ENCODE data around the gene RARG. TPM values are rescaled to one million over a fixed set of nuclear protein-coding genes. Genes with fewer than 3 reads are reported as not detected.

Gene RARG
- total RNA-seq, 4 donors from 2014 or later: 15.6 to 26.6 (median 22.9) TPM

DNA sequence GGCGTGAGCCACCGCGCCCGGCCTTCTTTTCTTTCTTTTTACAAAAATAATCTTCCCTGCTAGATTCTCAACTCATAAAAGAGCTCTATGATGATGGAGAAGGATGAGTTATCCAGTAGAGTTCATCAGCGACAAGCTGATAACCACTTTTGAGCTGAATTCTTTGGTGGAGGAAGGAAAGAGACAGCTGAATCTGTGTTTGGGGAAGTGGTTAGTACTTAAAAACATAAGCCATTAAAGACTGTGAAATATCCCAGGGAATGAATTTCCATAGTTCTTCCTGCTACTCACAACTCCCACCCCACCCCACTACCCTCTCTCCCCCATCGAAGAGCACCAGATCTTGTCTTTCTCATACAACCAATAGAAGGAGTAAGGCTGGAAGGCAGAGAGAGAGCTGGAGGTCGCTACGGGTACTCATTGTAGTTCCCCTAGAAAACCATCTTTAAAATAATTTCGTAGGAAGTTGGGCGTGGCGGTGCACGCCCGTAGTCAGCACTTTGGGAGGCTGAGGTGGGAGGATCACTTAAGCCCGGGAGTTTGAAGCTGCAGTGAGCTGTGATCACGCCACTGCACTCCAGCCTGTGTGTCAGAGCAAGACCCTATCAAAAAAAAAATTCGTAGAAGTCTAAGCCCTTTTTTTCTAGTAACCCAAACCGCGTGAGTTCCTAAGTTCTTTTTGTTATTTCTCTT is 35.4 kb upstream of the RARG start:
- WGBS, 2 donors (ENCODE audit: low coverage in 1 of 2): 26 to 44% methylated on average over 10 to 17 of the region's 18 CpGs
- H3K36me3 ChIP-seq: no peaks in the 10 kb centered on the region
- peak; percentile 14 for ATAC-seq

DNA sequence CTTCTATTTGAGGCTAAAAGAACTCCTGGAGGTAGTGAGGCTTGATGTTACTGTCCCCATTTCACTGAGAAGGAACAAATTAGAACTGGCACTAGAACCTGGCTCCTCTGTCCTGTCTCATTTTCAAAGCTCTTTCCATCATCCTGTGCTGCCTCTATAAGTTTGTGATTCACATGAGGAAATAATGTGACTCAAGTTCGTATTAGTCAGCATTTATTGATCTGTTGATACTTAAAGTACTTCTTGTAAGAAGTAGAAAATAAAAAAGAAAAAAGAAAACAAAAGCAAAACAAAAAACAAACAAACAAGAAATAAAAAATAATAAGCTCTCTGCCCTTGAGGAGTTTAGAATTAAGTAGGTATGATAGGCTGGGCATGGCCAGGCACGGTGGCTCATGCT is 33.8 kb upstream of the RARG start:
- H3K9me3 ChIP-seq: no peaks in the 10 kb centered on the region
- no peak for ATAC-seq
- TF ChIP-seq POLR2AphosphoS5 (IDR thresholded peaks at IDR 0.05) (no peak), EP300 (IDR thresholded peaks at IDR 0.05) (no peak), POLR2A (IDR thresholded peaks at IDR 0.05) (no peak)
- TF ChIP-seq, protein P1, sequence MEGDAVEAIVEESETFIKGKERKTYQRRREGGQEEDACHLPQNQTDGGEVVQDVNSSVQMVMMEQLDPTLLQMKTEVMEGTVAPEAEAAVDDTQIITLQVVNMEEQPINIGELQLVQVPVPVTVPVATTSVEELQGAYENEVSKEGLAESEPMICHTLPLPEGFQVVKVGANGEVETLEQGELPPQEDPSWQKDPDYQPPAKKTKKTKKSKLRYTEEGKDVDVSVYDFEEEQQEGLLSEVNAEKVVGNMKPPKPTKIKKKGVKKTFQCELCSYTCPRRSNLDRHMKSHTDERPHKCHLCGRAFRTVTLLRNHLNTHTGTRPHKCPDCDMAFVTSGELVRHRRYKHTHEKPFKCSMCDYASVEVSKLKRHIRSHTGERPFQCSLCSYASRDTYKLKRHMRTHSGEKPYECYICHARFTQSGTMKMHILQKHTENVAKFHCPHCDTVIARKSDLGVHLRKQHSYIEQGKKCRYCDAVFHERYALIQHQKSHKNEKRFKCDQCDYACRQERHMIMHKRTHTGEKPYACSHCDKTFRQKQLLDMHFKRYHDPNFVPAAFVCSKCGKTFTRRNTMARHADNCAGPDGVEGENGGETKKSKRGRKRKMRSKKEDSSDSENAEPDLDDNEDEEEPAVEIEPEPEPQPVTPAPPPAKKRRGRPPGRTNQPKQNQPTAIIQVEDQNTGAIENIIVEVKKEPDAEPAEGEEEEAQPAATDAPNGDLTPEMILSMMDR (IDR thresholded peaks at IDR 0.05): no peak
- H3K27me3 ChIP-seq: no peaks in the 10 kb centered on the region
- no peaks in the 10 kb centered on the region for H3K36me3 ChIP-seq
- H3K27ac ChIP-seq: no peak overlapping the region
- no peak overlapping the region for H3K4me3 ChIP-seq
- 71 to 84% methylated on average over 1 to 2 of the region's 2 CpGs for WGBS, 2 donors (ENCODE audit: low coverage in 1 of 2)
- H3K4me1 ChIP-seq: peaks cover 0 to 11% (median 0%) of the 10 kb centered on the region in 3 donors

More for the DNA sequence above, 35.4 kb upstream of the RARG start:
- H3K4me1 ChIP-seq: peaks cover 0 to 11% (median 0%) of the 10 kb centered on the region in 3 donors
- H3K9me3 ChIP-seq: no peaks in the 10 kb centered on the region
- peak overlapping the region in 3 of 4 donors; percentile 7 to 66 (median 36) for H3K27ac ChIP-seq
- peak overlapping the region; percentile 50 to 65 for H3K4me3 ChIP-seq
- TF ChIP-seq POLR2AphosphoS5 (IDR thresholded peaks at IDR 0.05): no peak
- TF ChIP-seq, protein P1 (IDR thresholded peaks at IDR 0.05): no peak
- TF ChIP-seq POLR2A (IDR thresholded peaks at IDR 0.05): no peak
- no peak for TF ChIP-seq EP300 (IDR thresholded peaks at IDR 0.05)
- H3K27me3 ChIP-seq: no peaks in the 10 kb centered on the region

DNA sequence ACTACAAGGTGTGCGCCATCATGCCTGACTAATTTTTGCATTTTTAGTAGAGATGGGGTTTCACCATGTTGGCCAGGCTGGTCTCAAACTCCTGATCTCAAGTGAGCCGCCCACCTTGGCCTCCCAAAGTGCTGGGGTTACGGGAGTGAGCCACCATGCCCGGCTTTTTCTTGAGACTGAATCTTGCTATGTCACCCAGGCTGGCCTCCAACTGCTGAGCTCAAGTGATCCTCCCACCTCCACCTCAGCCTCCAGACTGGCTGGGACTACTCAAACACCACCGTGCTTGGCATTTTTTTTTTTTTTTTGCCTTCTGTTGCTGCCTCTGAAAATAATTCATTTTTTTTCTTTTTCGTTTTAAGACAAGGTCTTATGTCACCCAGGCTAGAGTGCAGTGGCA is 27.9 kb upstream of the RARG start:
- Histone ChIP-seq H3K27me3 (no peaks in the 10 kb centered on the region), H3K4me1 (no peaks in the 10 kb centered on the region), H3K27ac (no peak overlapping the region), H3K36me3 (peaks cover 0 to 10% of the 10 kb centered on the region in 2 donors), H3K4me3 (no peak overlapping the region), H3K9me3 (no peaks in the 10 kb centered on the region)
- no peak for TF ChIP-seq EP300 (IDR thresholded peaks at IDR 0.05)
- TF ChIP-seq, protein P1 (IDR thresholded peaks at IDR 0.05): no peak
- no peak for TF ChIP-seq POLR2A (IDR thresholded peaks at IDR 0.05)
- TF ChIP-seq POLR2AphosphoS5 (IDR thresholded peaks at IDR 0.05): no peak
- ATAC-seq: no peak
- WGBS, 2 donors (ENCODE audit: low coverage in 1 of 2): 63 to 89% methylated on average over 3 of the region's 6 CpGs

DNA sequence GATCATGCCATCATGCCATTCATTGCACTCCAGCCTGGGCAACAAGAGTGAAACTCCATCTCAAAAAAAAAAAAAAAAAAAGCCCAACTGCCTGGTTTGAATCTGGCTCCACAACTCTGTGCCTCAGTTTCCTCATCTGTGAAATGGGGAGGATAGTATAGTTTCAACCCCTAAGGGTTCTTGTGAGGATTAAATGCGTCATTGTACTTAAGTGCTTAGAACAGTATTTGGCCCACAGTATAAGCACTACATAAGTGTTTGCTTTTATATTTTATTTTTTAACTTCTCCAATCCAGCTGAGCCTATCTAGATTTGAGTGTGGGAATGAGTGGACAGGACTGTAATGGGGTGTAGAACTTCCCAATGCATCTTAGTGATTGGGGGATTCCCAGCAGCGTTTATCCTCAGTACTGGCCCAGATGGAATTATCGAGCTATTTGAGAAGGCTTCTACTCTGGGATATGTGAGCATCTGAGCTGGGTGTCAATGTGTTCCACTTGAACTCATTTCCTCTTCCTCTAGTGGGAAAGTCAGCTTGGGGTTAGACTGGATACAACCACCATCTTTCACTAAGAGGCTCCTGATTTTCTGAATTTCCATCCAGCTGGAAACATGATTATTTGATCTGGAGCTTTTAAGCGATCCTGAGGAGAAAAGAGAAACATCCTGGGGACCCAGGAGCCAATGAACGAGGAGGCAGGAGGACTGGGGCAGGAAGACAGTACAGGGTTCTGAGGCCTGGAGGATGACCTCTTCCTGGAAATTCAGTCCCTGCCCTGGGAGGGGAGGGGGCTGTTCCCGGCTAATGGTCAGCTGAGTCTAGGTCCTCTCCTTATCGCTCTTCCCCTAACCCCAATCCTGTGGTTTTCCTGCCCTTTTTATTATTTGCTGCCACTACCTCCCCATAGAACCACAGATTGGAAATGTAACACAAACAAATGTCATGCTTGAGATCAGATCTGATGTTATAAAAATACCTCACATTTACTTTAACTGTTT is 26.8 kb upstream of the RARG start:
- no peak for TF ChIP-seq POLR2A (IDR thresholded peaks at IDR 0.05)
- no peak for TF ChIP-seq EP300 (IDR thresholded peaks at IDR 0.05)
- no peak for TF ChIP-seq POLR2AphosphoS5 (IDR thresholded peaks at IDR 0.05)
- TF ChIP-seq, protein P1 (IDR thresholded peaks at IDR 0.05): no peak
- ATAC-seq: no peak
- Histone ChIP-seq H3K4me1 (peaks cover 0 to 7% (median 2%) of the 10 kb centered on the region in 3 donors), H3K9me3 (no peaks in the 10 kb centered on the region), H3K4me3 (no peak overlapping the region), H3K27me3 (no peaks in the 10 kb centered on the region), H3K36me3 (peaks cover 0 to 21% of the 10 kb centered on the region in 2 donors), H3K27ac (no peak overlapping the region)
- WGBS, 2 donors (ENCODE audit: low coverage in 1 of 2): 44 to 71% methylated on average over 6 to 7 of the region's 7 CpGs
